Fibroblast of skin of right biceps (primary cell): Measurements from ENCODE around the gene TAF1B.

Experiments
- DNase-seq: peaks from one replicate; pipeline ENCODE4 v3.0.0-alpha.2; 2013

TAF1B gene

DNA sequence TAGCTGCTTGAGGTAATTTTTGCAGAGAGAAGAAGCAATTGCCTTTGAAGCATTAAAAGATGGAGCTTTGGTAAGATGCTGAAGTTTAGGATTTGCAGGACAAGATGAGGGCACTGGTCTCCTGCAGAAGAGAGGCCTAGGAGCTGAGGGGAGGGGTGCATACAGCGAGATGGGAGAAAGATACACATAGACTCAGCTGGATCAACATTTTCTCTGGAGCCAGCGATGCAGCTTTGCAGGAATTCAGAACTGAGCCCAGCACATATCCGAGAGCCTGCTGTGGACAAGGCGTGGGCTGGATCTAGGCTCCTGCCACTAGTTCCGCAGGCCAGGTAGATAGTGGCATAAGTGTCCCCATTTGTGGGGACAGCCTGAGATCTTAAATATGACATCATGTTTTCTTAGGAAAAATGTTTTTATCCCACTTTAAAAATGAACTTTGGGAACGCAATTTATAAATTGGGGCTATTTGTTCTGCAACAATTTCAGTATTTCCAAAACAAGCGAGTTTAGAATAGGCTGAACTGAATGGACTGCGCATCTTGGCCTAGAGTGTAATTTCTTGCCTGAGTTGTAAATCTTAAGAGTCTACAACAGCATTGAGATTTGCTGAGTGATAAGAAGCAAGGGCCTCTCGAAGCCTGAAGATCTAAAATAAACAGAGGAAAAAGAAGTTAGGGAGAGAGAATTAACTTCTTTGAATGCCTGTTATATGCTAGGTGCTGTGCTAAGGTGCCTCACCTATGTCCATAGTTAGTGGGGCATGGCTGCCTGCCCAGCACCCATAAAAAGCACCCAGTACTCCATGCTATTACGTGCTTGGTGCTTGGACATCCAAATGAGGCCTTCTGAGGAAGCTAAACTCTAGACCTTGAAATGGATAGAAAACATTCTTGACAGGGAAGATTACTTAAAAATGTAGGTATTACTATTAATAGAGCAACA is 125.6 kb downstream of the TAF1B start:
- no peak for DNase-seq

DNA sequence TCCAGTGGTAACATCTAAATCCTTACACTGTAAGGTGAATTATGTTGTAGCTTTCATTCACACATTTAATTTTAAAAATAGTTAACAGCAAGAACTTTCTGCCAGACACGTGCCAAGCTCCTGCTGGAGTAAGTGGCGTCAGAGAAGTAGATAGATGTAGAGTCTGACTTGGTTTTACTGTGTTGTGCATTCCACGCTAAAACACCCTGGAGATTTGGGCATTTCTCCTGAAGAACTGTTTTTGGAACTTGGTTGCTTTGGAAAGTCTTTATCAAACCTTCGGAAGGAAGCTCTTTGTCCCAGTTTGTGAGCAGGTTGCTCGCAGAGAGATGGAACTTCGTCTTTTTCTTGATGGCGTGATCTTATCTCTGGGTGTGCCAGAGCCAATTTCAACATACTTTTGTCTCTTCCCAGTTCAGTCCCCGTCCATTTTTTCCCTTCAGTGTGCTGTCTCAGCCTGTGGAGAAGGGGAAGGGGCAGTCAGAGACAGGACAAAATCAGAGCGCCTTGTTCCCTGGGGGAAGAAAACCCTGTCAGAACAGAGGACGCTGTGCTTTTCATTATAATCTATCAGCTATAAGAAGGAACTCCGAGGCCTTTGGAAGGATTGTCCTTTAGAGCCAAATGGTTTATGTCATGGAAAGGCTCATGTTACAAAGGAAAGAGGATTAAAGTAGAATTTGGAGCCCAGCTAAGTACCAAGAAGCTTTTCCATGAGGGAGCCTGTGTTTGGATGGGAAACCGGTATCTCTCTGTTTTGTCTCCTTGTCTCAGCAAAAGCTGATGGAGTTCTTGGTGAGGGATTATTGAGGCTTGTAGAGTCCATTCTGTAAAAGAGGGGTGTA is 127.1 kb downstream of the TAF1B start:
- DNase-seq = no peak

DNA sequence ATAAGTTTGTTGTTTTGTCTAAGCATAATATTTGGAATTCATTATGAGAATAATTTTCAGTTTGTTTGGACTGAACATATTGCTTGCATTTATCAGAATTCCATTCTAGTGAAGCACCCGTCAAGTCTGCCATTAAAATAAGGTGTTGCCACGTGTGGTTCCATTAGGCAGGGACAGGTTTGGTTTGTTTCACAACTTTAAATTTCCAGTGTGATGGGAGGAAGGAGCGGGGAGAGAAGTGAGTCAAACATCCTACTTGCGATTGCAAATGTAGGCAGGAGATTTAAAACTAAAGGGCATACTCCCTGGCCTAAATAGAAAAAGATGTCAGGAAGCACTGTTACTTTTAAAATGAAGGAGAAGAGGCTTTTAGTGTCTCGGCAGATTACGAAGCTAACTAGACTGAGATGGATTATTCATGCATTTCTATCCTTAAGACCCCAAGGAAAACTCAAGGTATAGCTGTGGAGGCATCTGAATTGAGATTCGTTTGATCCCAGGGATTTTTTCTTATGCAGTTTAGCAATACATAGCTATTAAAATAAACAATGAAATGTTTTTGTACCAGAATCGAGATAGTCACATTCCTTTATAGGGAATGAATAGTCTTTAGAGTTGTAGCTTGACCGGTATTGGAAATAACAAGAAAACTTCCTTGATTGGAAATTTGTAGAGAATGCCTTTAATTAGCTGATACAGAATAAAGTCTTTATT is 128.0 kb downstream of the TAF1B start:
- DNase-seq = peak; percentile 35

DNA sequence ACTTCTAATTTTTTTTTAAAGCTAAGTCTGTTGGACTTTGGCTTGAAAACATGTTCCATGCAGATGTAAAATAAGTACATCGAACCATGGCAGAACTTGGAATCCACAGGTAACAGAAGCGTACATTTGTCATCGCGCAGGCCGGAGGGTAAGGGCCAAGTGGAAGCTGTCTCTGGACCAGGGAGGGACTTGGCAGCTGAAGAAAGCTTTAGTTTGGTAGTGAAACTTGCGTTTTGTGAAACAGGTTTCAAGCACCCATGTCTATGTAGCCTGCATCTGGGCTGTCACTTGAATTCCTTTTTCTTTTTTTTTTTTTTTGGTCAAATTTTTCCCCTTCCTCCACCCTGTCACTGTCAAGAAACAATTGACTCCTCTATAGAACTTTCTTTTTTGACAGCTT is 128.6 kb downstream of the TAF1B start:
- no peak for DNase-seq

DNA sequence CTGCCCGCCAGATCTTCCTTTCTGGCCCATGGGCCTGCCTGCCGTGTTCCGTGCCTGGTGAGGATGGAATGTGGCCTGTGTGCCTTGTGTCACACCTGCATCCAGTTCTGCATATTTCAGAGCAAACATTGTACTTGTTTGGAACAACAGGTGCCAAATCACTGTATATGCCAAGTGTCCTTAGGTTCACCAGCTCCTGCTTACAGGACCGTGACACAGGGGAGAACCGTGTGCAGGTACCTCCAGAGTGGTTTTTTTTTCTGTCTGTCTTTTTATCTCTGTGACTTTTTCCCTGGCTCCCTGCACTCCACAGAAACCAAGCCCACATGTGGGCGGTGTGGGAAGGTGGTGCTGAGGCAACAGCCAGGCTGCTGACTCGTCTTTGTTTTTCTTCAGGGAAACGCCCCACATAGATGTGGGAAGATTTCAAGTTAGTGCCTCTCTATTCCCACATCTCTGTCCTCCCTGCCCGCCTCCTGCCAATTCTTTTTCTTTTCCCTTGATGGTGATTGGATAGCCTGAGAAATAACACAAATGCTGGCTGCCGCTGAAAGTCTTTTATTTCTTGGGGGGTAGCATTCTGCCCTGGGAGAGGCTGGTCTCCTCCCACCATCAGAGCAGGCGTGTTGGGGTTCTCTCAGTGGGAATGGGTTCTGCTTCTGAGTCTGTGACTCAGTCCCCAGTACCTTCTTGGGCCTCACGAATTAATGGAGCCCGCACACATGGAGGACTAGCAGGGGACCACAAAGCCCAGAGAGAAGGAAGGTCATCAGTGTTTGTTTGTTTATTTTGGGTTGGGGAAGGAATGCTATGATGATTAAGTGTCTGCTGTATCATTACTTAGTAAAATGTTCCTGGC is 129.6 kb downstream of the TAF1B start:
- peak; percentile 46 for DNase-seq

DNA sequence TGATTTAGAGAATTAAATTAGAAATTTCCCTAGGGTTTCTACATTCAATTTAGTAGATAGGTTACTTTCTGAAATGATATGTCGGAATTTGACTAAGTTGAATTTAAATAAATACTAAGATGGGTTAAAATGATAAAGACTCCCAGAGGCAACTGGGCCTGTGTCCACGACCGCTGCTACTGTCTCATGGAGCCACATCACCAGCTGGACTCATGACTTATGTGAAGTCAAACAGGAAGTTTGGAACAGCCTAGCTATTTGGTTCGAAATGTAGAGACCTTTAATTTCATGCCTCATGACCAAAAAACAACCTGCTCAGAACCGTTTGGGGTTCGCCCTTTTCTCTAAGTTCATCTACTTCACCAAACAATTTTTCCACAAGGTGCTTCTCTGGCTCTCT is 130.4 kb downstream of the TAF1B start:
- DNase-seq = no peak

DNA sequence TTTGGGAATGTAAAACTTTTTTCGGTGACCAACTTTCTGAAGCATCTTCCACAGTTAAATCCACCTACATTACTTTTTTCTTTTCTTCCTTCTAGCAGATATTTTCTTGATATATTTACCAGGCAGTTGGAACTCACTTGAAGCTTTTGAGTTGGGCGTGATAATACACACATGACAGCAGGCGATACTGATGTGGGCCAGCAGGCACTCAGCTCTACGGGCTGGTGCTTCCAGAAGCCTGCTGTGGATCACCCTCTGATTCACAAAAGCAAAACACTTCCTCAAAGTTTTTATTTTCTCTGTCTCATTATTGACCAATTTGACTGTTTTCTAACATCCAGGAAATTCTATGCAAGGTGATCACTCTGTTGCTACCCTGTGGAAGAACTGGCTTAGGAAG is 131.1 kb downstream of the TAF1B start:
- no peak for DNase-seq

DNA sequence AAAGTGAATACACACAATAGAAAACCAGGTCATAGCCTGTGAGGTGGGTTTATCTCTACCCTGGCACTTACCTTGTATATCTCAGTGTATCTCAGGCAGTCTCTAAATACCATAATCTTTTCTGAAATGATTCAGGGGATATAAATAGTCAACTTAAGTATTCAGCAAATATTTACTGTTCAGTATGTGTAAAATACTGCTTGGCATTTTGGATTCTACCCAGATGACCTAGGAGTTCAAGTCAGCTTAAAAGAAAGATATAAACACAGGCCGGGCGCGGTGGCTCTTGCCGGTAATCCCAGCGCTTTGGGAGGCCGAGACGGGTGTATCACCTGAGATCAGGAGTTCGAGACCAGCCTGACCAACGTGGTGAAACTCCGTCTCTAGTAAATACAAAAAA is 132.1 kb downstream of the TAF1B start:
- no peak for DNase-seq

DNA sequence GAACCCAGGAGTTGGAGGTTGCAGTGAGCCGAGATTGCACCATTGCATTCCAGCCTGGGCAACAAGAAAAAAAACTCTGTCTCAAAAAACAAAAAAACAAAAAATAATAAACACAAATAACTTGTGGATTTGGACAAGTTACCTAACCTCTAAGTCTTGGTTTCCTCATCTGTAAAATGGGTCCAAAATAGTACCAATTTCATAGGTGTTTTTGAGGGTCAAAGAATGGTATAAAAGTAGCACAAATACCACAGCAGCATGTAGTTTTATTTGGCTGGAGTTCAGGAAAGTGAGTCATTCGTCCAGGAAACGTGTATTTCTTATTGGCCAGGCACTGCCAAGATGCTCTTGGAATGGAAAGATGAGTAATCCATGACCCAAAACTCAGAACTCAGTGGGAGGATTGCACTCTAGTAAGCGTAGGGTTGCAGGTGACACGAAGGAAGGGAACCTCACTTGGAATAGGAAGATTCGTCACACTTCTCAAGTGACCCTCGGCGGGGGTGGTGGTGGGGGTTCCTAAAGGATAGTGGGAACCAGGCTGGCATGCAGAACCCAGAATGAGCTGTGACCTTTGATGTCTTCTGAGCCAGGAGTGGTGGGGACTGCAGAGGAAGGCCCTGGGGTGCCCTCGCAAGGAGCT is 132.7 kb downstream of the TAF1B start:
- peak; percentile 97 for DNase-seq

DNA sequence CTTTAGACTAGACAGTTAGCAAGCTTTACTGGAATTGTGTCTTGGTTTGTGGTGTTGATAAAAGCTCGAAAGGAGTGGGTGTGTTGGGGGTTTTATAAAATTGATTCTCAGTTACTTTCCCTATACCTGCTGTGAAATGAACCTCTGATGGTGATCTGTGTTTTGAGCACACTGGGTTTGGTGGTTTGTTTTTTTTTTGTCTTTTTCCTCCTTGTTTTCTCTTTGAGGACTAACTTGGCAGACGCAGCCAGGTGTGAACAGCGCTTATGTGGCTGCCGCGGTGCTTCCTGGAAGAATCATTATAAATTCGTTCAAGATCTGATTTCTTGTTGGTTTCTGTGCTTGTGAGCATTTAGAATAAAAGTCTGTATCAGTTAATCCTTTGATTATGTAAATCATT is 136.7 kb downstream of the TAF1B start:
- no peak for DNase-seq

DNA sequence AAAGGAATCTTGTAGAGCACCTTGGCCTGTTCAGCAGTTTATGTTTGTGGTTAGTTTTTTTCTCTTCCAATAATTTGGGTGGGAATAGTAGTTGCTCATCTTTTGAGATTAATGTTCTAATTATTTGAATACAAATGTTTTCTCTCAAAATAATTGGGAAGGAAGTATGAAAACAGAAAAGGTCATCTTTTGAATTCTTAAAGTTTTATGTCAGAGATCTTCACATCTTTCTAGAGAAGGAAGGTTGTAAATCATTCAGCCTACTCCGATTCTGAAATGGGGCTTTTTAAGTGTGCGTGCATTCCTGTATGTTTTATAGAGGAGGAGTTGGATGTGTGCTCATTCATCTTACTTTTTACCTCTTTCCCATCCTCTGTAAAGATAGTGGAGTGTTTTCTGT is 137.2 kb downstream of the TAF1B start:
- peak; percentile 48 for DNase-seq

DNA sequence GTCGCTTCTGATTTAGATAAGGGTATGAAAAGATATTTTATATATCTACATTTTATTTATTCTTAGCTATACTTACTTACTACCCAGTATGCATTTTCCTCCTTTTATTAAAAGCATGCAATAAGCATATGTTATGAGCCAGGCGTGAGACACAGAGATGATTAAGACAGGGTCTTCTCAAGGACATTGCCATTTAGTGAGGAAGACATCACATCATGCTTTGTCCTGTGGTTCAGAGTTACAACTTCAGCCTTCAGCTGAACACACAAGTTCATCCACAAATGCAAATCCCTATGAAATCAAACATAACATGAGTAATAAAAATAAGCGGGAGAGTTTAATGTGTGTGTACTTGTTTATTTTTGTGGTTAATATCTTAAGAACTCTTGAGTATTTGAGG is 138.4 kb downstream of the TAF1B start:
- DNase-seq = peak; percentile 27

DNA sequence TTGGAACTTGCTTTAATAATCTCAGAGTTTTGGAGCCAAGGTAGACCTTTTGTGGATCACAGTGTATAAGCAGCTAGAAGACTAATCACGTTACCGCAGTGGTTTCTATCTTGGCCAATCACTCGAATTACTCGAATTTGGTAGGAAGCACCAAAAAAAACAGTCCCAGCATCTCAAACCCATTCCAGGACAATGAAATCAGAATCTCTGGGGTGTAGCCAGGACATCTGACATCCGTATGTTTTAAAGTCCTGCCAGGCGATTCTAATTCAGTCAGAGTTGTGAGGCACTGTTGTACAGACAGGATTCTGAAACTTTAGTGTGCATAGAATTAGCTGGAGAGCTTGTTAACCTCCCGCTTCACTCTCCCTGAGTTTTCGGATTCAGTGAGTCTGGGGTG is 139.0 kb downstream of the TAF1B start:
- DNase-seq = peak; percentile 90

DNA sequence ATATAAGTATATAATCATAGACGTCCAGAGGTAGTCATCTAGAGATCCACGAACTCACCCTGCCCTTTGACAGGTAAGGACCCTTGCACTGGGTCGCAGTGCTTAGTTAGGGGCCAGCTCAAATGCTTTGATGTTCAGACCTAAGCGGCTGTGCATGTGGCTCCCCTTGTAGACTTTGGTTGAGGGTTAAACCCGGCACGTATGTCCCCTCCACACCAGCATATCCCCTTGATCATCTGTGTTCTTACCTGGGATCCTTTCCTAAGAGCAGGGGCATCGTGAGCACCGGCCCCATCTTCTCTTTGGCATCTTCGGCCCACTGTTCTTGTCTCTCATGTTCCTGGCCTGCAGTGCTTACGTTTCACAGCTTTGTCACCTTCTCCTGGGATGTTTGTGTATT is 139.6 kb downstream of the TAF1B start:
- no peak for DNase-seq

DNA sequence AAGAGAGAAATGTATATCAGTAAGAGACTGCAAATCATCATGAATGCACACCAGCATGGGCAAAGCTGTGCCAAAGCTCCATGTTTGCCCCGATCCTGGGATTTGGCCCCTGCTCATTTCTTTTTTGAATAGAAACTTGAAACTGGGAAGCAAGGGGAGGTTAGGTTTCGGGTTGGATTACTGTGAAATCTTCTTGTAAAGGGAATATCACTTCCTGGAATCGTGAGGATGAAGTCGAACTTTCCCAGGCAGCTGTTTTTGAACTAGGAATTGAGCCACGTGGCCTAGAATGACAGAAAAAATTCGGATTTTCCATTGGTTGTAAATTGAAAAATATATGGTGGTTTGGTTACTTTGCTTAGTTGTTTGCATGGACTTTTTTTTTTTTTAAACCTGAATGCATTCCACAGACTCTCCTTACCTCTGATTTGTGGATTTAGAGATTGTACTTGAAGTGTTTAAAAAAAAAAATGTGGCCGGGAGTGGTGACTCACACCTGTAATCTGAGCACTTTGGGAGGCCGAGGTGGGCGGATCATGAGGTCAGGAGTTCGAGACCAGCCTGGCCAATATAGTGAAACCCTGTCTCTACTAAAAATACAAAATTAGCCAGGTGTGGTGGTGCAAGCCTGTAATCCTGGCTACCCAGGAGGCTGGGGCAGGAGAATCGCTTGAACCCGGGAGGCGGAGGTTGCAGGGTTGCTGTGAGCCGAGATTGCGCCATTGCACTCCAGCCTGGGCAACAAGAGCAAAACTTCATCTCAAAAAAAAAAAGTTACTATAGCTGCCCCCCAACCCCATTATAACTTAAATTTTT is 140.3 kb downstream of the TAF1B start:
- peak; percentile 55 for DNase-seq
